ENCODE data around the gene LPP.

DNA sequence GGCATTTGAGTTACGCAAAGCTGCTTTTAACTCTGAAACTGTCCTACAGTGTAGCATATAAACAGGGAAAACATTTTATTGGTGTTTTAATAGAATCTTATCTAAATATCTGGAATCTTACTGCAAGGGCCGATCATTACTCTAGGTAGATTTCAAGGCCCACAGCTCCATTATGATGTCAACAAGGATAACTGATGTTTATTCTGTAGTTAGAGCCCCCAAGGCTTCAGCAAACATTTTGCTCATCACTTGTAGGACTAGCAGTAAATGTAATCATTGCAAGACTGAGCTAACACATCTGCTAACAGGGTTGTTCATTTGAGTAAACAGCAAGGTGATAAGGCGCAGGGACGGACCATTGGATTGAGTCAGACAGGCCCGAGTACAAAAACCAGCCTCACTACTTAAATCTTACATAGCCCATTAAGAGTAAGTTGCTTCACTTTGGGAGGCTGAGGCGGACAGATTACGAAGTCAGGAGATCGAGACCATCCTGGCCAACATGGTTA lies 685.3 kb downstream of the LPP start:
- TF ChIP-seq, protein P1, sequence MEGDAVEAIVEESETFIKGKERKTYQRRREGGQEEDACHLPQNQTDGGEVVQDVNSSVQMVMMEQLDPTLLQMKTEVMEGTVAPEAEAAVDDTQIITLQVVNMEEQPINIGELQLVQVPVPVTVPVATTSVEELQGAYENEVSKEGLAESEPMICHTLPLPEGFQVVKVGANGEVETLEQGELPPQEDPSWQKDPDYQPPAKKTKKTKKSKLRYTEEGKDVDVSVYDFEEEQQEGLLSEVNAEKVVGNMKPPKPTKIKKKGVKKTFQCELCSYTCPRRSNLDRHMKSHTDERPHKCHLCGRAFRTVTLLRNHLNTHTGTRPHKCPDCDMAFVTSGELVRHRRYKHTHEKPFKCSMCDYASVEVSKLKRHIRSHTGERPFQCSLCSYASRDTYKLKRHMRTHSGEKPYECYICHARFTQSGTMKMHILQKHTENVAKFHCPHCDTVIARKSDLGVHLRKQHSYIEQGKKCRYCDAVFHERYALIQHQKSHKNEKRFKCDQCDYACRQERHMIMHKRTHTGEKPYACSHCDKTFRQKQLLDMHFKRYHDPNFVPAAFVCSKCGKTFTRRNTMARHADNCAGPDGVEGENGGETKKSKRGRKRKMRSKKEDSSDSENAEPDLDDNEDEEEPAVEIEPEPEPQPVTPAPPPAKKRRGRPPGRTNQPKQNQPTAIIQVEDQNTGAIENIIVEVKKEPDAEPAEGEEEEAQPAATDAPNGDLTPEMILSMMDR (IDR thresholded peaks at IDR 0.05 in 2 of 3, conservative IDR thresholded peaks at IDR 0.05 in 1 of 3; ENCODE audit: control insufficient read depth in 2 of 3, extremely low read depth in 1 of 3, insufficient read depth in 1 of 3, low read depth in 3 of 3, low read length in 3 of 3), result no peak
- TF ChIP-seq POLR2AphosphoS5 (IDR thresholded peaks at IDR 0.05; ENCODE audit: low read length) (no peak), ZNF622 (IDR thresholded peaks at IDR 0.05) (no peak), EZH2 (IDR thresholded peaks at IDR 0.05; ENCODE audit: borderline replicate concordance, control insufficient read depth, low read depth, low read length) (no peak), RAD21 (IDR thresholded peaks at IDR 0.05; ENCODE audit: insufficient read depth, low read depth, low read length) (no peak), POLR2A (IDR thresholded peaks at IDR 0.05; ENCODE audit: low read depth, low read length) (no peak)
- TF ChIP-seq, protein P2, sequence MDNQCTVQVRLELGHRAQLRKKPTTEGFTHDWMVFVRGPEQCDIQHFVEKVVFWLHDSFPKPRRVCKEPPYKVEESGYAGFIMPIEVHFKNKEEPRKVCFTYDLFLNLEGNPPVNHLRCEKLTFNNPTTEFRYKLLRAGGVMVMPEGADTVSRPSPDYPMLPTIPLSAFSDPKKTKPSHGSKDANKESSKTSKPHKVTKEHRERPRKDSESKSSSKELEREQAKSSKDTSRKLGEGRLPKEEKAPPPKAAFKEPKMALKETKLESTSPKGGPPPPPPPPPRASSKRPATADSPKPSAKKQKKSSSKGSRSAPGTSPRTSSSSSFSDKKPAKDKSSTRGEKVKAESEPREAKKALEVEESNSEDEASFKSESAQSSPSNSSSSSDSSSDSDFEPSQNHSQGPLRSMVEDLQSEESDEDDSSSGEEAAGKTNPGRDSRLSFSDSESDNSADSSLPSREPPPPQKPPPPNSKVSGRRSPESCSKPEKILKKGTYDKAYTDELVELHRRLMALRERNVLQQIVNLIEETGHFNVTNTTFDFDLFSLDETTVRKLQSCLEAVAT (IDR thresholded peaks at IDR 0.05), result no peak

All from GM12878 (cell line).